Ectodermal cell (in vitro differentiated cells): Measurements from ENCODE around the gene ITPRID1.

Experiments used
- H3K27ac ChIP-seq: 2 replicates; pipeline ENCODE4 v1.7.0; 2013; ENCODE audit warnings: mild to moderate bottlenecking, low read depth, low read length; ENCODE audit not compliant: insufficient read depth, poor library complexity, severe bottlenecking
- H3K27me3 ChIP-seq: 2 replicates; pipeline ENCODE4 v1.7.0; 2013; ENCODE audit warnings: mild to moderate bottlenecking, low read length; ENCODE audit not compliant: insufficient read depth, control insufficient read depth, poor library complexity, severe bottlenecking
- H3K36me3 ChIP-seq: one replicate; pipeline ENCODE4 v1.7.0; 2013; ENCODE audit warnings: low read length; ENCODE audit not compliant: control insufficient read depth, insufficient read depth
- H3K4me1 ChIP-seq: one replicate; pipeline ENCODE4 v1.7.0; 2013; ENCODE audit warnings: low read length; ENCODE audit not compliant: control insufficient read depth, insufficient read depth
- H3K4me3 ChIP-seq: 2 replicates; pipeline ENCODE4 v1.7.0; 2013; ENCODE audit warnings: low read depth, low read length, control low read depth; ENCODE audit not compliant: insufficient read depth
- H3K9me3 ChIP-seq: 2 replicates; pipeline ENCODE4 v1.7.0; 2013; ENCODE audit warnings: mild to moderate bottlenecking, low read length, moderate library complexity; ENCODE audit not compliant: control insufficient read depth
- WGBS, 2 experiments: methylation state at CpG; one replicate each; pipeline ENCODE4 v1.1.7; 2013; ENCODE audit warnings: missing lambda C conversion rate in 2 of 2; 5-methylcytosine and 5-hydroxymethylcytosine counted together

Gene ITPRID1

GRCh38 chr7:31602041-31602625, 88.2 kb downstream of the ITPRID1 start:
- Histone ChIP-seq H3K4me1 (no peaks in the 10 kb centered on the region), H3K36me3 (no peaks in the 10 kb centered on the region), H3K27ac (no peak overlapping the region), H3K9me3 (no peaks in the 10 kb centered on the region), H3K4me3 (no peak overlapping the region), H3K27me3 (no peaks in the 10 kb centered on the region)
- WGBS, 2 experiments: 54 to 59% methylated on average over 3 of the region's 5 CpGs

DNA sequence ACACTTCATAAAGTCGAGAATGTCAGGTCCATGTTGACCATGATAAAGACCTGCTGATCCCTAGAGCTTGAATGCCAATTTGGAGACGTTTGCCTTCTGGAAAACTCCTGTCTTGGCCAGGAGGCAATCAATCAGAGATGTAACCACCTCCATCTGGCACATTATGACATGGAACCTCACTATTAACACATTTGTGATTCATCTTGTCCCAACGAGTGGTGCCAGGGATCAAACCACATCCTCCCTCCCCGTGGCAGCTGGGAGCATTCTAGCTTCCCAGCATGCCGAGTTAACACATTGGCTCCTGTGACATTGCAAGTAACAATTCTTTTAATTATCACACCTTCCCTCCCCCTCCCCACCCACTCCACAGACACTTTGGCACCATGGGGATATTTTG, 89.2 kb downstream of the ITPRID1 start:
- H3K4me3 ChIP-seq: no peak overlapping the region
- no peaks in the 10 kb centered on the region for H3K4me1 ChIP-seq
- no peaks in the 10 kb centered on the region for H3K27me3 ChIP-seq
- H3K36me3 ChIP-seq: no peaks in the 10 kb centered on the region
- no peaks in the 10 kb centered on the region for H3K9me3 ChIP-seq
- WGBS, 2 experiments: 89 to 95% methylated on average over 5 of the region's 5 CpGs
- H3K27ac ChIP-seq: no peak overlapping the region

DNA sequence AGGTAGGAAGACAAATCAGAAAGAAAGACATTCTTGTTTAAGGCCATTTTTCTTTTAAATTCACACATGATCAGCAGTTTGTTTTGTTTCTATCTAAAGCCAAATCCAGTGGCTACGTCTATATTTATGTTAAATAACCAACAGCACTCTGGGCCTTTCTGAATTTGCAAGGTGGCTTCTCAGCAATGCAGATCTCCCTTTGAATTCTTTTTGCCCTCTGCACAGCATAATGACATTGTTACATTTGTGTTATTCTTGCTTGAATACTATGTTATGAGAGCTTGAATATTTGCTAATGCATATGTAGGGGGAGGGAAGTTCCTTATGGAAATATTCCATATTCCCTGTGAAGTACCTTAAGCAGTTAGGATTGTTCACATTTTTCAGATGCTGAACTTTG, 99.7 kb downstream of the ITPRID1 start:
- H3K36me3 ChIP-seq: no peaks in the 10 kb centered on the region
- WGBS, 2 experiments: 78 to 91% methylated on average over 1 of the region's 1 CpG
- H3K27ac ChIP-seq: no peak overlapping the region
- no peak overlapping the region for H3K4me3 ChIP-seq
- H3K27me3 ChIP-seq: no peaks in the 10 kb centered on the region
- H3K9me3 ChIP-seq: no peaks in the 10 kb centered on the region
- H3K4me1 ChIP-seq: no peaks in the 10 kb centered on the region

DNA sequence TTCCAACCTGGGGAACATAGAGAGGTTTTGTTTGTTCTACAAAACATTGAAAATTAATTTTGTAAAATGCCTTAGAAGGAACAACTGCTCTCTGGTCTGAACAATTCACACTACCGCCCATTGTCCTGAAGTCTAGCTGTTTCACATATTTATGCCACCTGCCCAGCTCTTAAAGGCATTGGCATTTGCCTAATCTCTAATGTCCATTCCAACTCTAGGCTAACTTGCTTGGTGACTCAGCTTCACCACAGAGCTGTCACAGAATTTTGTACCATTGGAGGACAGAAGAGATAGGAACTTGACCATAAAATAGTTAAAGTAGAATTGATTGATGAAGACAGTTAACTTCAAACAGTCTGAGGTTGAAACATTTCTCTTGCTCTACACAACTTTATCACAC, 119.6 kb downstream of the ITPRID1 start:
- Histone ChIP-seq H3K9me3 (no peaks in the 10 kb centered on the region), H3K4me3 (no peak overlapping the region), H3K27ac (no peak overlapping the region), H3K36me3 (no peaks in the 10 kb centered on the region), H3K4me1 (no peaks in the 10 kb centered on the region), H3K27me3 (no peaks in the 10 kb centered on the region)
- WGBS, 2 experiments: 91 to 96% methylated on average over 1 of the region's 1 CpG

GRCh38 chr7:31633894-31634494, 120.1 kb downstream of the ITPRID1 start:
- no peaks in the 10 kb centered on the region for H3K4me1 ChIP-seq
- H3K9me3 ChIP-seq: no peaks in the 10 kb centered on the region
- H3K36me3 ChIP-seq: no peaks in the 10 kb centered on the region
- no peak overlapping the region for H3K4me3 ChIP-seq
- H3K27me3 ChIP-seq: no peaks in the 10 kb centered on the region
- 0% methylated on average over 1 of the region's 2 CpGs for WGBS, 2 experiments
- no peak overlapping the region for H3K27ac ChIP-seq

GRCh38 chr7:31640381-31640780, 126.5 kb downstream of the ITPRID1 start:
- Histone ChIP-seq H3K27ac (no peak overlapping the region), H3K27me3 (no peaks in the 10 kb centered on the region), H3K4me1 (no peaks in the 10 kb centered on the region), H3K9me3 (no peaks in the 10 kb centered on the region), H3K4me3 (no peak overlapping the region), H3K36me3 (no peaks in the 10 kb centered on the region)
- WGBS, 2 experiments: 91% methylated on average over 3 of the region's 3 CpGs

DNA sequence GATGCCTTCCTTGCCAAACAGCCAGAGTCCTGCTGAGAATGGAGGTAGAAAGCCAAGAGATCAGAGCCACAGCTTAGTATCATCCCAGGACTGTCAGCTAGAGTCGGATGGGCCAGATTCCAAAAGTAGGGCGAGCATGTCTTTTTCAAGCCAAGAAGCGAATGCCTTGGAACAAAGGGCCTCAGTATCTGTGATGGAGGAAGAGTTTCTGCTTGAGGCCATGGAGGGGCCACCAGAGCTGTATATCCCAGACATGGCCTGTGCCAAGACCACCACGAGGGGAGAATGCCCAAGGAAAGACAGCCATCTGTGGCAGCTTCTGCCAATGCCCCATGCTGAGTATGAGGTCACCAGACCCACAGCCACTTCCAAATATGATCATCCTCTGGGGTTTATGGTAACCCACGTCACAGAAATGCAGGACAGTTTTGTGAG, 128.8 kb downstream of the ITPRID1 start:
- H3K27me3 ChIP-seq: no peaks in the 10 kb centered on the region
- WGBS, 2 experiments: 76 to 77% methylated on average over 5 of the region's 5 CpGs
- no peak overlapping the region for H3K27ac ChIP-seq
- H3K4me1 ChIP-seq: peaks cover 7% of the 10 kb centered on the region
- H3K36me3 ChIP-seq: no peaks in the 10 kb centered on the region
- no peak overlapping the region for H3K4me3 ChIP-seq
- H3K9me3 ChIP-seq: no peaks in the 10 kb centered on the region

DNA sequence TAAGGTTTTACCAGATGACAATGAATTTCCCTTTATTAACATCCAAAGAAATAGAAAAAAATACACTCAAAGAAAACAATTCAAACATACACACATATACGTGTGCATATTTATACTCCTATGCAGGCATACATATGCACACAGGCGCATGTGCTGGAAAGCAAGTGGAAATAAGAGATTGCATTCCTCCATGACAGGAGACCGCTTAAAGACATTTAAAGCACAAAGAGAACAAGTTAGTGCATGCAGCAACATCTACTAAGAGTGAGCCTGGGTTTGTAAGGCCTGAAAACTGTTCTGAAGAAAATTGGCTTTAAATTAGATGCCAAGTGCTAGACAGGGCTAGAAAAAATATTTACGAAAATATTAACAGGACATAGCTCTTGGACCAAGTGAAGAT, 133.1 kb downstream of the ITPRID1 start:
- H3K9me3 ChIP-seq: no peaks in the 10 kb centered on the region
- H3K4me3 ChIP-seq: no peak overlapping the region
- no peaks in the 10 kb centered on the region for H3K36me3 ChIP-seq
- H3K27me3 ChIP-seq: no peaks in the 10 kb centered on the region
- peaks cover 25% of the 10 kb centered on the region for H3K4me1 ChIP-seq
- no peak overlapping the region for H3K27ac ChIP-seq
- WGBS, 2 experiments: 89 to 94% methylated on average over 4 of the region's 4 CpGs

GRCh38 chr7:31647511-31647910, 133.6 kb downstream of the ITPRID1 start:
- H3K27me3 ChIP-seq: no peaks in the 10 kb centered on the region
- no peaks in the 10 kb centered on the region for H3K9me3 ChIP-seq
- H3K36me3 ChIP-seq: no peaks in the 10 kb centered on the region
- H3K4me1 ChIP-seq: peaks cover 25% of the 10 kb centered on the region
- no peak overlapping the region for H3K27ac ChIP-seq
- H3K4me3 ChIP-seq: no peak overlapping the region
- 50 to 93% methylated on average over 2 to 3 of the region's 7 CpGs for WGBS, 2 experiments

DNA sequence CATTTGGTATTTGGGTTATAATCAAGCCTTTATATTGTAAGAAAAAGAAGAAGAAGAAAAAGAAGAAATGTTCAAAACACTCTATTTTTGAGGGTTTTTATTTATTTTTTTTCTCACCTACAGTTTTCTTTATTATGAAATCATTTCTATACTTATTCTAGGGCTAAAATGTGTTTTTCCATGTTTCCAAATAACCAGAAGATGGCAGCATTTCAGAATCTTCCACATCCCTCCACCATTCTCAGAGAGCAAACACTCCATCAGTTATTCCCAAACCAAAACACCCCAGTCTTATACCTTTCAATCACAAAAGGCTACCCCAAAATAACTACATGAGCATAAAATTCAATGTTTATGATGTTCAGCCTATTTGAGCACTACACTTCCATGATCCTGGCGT, 134.4 kb downstream of the ITPRID1 start:
- H3K4me1 ChIP-seq: peaks cover 25% of the 10 kb centered on the region
- H3K36me3 ChIP-seq: no peaks in the 10 kb centered on the region
- H3K27ac ChIP-seq: no peak overlapping the region
- no peaks in the 10 kb centered on the region for H3K9me3 ChIP-seq
- no peaks in the 10 kb centered on the region for H3K27me3 ChIP-seq
- WGBS, 2 experiments: 91 to 93% methylated on average over 1 of the region's 1 CpG
- no peak overlapping the region for H3K4me3 ChIP-seq
